Lower lobe of right lung (tissue), 2 donors: Measurements from ENCODE around the gene ASTN2. TPM values are rescaled to one million over a fixed set of nuclear protein-coding genes. Genes with fewer than 3 reads are reported as not detected.

ENCODE experiments used
- ATAC-seq, 2 donors: fragments of 200-7000 bp; cut with Tn5 transposase; one replicate each; pipeline ENCODE4 v1.9.1; 2020 to 2022; ENCODE audit warnings: mild to moderate bottlenecking in 2 of 2, moderate library complexity in 2 of 2
- DNase-seq: peaks from one replicate; pipeline ENCODE4 v3.0.0-alpha.2; 2020
- H3K27ac ChIP-seq: fragments of 200-600 bp; one replicate; pipeline ENCODE4 v1.8.0; 2022
- H3K27me3 ChIP-seq: fragments of 200-600 bp; one replicate; pipeline ENCODE4 v1.8.0; 2022; ENCODE audit warnings: low read depth
- H3K36me3 ChIP-seq: fragments of 200-600 bp; one replicate; pipeline ENCODE4 v1.8.0; 2022; ENCODE audit warnings: mild to moderate bottlenecking
- H3K4me1 ChIP-seq: fragments of 200-600 bp; one replicate; pipeline ENCODE4 v1.8.0; 2022
- H3K4me3 ChIP-seq: fragments of 200-600 bp; one replicate; pipeline ENCODE4 v1.8.0; 2022; ENCODE audit warnings: mild to moderate bottlenecking
- H3K9me3 ChIP-seq: fragments of 200-600 bp; one replicate; pipeline ENCODE4 v1.8.0; 2022
- intact Hi-C: fragments of 100-400 bp; cut with DNase I; formaldehyde crosslinking; loops from one replicate; pipeline ENCODE4 v1.11.0; 2022
- total RNA-seq: library from RNA; stranded (reverse); fragmentation: NEBNext Ultra II Directional; extraction: Animal tissue kit (Norgen Biotek cat#: 25700); gene quantifications from one replicate; pipeline ENCODE4 v1.2.1, GENCODE V29; 2021
- TF ChIP-seq, protein P1 (sequence below): fragments of 200-600 bp; IDR thresholded peaks from one replicate; pipeline ENCODE4 v1.8.0; 2022; ENCODE audit warnings: antibody characterized with exemption, mild to moderate bottlenecking
- donor health status: DM: no; HTN: yes; CAD: no; lungs with severe emphysema.

ASTN2 gene
- total RNA-seq, 1 donor from 2014 or later = 4.3 TPM

DNA sequence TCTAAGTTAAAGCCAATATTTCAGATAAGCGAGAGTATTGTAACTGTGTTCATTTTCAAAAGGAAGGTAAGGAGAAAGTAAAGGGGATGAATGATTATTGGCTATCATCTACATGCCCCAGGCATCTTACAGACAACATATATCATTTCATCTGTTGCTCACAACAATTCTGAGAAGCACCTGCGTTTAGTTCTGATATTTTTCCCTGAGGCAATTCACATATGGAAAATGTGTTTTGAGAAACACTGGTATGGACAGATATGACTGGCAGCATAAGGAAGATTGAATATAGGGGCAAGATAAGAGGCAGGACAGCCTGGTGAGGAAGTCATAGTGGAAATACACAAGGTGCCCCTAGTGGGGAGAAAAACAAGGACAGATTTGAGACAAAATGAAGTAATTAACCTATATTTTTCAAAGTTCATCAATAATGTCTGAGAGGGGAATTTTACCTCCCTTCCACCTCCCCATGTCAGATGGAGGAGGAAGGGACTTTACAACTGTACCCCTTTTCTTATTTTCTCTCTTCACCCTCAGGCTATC is 815.4 kb downstream of the ASTN2 start:
- no peaks in the 10 kb centered on the region for H3K27me3 ChIP-seq
- H3K27ac ChIP-seq = no peak overlapping the region
- no peaks in the 10 kb centered on the region for H3K4me1 ChIP-seq
- no peaks in the 10 kb centered on the region for H3K9me3 ChIP-seq
- no peak overlapping the region for H3K4me3 ChIP-seq
- TF ChIP-seq, protein P1, sequence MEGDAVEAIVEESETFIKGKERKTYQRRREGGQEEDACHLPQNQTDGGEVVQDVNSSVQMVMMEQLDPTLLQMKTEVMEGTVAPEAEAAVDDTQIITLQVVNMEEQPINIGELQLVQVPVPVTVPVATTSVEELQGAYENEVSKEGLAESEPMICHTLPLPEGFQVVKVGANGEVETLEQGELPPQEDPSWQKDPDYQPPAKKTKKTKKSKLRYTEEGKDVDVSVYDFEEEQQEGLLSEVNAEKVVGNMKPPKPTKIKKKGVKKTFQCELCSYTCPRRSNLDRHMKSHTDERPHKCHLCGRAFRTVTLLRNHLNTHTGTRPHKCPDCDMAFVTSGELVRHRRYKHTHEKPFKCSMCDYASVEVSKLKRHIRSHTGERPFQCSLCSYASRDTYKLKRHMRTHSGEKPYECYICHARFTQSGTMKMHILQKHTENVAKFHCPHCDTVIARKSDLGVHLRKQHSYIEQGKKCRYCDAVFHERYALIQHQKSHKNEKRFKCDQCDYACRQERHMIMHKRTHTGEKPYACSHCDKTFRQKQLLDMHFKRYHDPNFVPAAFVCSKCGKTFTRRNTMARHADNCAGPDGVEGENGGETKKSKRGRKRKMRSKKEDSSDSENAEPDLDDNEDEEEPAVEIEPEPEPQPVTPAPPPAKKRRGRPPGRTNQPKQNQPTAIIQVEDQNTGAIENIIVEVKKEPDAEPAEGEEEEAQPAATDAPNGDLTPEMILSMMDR = no peak
- ATAC-seq = no peak
- intact Hi-C loops = no loop called here
- no peaks in the 10 kb centered on the region for H3K36me3 ChIP-seq
- no peak for DNase-seq

DNA sequence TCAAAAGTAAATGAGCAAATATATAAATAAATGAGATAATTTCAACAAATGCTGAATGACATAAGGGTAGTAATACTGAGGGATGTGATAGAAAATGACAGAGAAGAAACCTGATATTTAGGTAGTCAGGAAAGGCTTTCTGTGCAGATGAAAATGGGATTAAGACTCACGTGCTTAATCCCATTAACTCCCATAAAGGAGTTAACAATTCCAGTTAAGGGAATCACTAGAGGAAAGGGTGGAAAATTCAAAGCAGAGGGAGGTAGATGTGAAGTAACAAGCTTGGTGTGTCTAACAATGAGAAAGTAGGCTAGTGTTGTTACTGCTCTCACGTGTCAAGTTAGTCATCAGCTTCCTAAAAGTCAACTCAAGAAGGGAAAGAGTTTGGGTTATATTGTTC is 818.2 kb downstream of the ASTN2 start:
- intact Hi-C loops = no loop called here

DNA sequence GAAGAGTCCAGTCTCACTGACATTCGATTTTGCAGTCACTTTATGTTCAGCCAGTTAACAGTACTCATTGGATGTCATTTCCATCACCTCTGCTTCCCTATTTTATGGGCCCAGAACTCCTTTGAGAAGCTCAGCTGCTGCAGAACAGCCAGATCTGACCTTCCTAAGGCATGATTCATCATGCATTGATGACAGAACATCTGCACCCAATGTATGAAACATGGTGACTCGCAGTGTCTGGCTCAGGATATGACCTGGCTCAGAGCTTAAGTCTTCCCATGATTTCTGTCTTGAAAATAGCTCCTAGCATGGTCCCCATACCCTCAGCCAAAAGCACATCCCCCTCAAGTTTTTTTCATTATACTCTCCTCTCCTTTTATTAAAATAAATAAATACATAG is 820.3 kb downstream of the ASTN2 start:
- H3K4me1 ChIP-seq = no peaks in the 10 kb centered on the region
- H3K4me3 ChIP-seq = no peak overlapping the region
- H3K36me3 ChIP-seq = no peaks in the 10 kb centered on the region
- H3K27ac ChIP-seq = no peak overlapping the region
- TF ChIP-seq, protein P1 = no peak
- H3K9me3 ChIP-seq = peaks cover under 1% of the 10 kb centered on the region
- no peak for ATAC-seq
- no peak for DNase-seq
- no peaks in the 10 kb centered on the region for H3K27me3 ChIP-seq
- intact Hi-C loops = no loop called here

More for the DNA sequence above, 818.2 kb downstream of the ASTN2 start:
- no peak for ATAC-seq
- TF ChIP-seq, protein P1 = no peak
- no peak for DNase-seq
- H3K36me3 ChIP-seq = no peaks in the 10 kb centered on the region
- H3K27ac ChIP-seq = no peak overlapping the region
- no peak overlapping the region for H3K4me3 ChIP-seq
- no peaks in the 10 kb centered on the region for H3K27me3 ChIP-seq
- H3K9me3 ChIP-seq = no peaks in the 10 kb centered on the region
- H3K4me1 ChIP-seq = no peaks in the 10 kb centered on the region

DNA sequence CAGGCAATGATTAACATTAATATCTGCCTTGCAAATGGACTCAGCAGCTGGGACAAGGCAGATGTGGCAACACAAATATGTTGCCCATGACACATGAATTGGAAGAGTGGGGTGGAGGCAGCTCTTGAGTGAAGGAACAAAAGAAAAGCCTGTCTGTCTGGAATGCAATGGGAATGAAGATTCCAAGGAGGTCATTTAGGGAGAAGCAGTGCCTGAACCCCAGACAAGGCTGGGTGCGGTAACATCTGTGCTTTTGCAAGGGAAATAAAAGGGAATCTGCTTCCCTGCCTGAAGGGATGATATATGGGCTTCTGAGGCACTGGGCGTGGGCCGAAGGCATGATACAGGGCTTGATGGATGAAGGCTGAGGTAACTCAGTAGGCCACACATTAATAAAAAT is 821.9 kb downstream of the ASTN2 start:
- Histone ChIP-seq H3K4me3 (no peak overlapping the region), H3K4me1 (no peaks in the 10 kb centered on the region), H3K36me3 (no peaks in the 10 kb centered on the region), H3K27me3 (no peaks in the 10 kb centered on the region), H3K27ac (no peak overlapping the region), H3K9me3 (peaks cover 10% of the 10 kb centered on the region)
- no peak for ATAC-seq
- intact Hi-C loops = no loop called here
- TF ChIP-seq, protein P1 = no peak
- no peak for DNase-seq

DNA sequence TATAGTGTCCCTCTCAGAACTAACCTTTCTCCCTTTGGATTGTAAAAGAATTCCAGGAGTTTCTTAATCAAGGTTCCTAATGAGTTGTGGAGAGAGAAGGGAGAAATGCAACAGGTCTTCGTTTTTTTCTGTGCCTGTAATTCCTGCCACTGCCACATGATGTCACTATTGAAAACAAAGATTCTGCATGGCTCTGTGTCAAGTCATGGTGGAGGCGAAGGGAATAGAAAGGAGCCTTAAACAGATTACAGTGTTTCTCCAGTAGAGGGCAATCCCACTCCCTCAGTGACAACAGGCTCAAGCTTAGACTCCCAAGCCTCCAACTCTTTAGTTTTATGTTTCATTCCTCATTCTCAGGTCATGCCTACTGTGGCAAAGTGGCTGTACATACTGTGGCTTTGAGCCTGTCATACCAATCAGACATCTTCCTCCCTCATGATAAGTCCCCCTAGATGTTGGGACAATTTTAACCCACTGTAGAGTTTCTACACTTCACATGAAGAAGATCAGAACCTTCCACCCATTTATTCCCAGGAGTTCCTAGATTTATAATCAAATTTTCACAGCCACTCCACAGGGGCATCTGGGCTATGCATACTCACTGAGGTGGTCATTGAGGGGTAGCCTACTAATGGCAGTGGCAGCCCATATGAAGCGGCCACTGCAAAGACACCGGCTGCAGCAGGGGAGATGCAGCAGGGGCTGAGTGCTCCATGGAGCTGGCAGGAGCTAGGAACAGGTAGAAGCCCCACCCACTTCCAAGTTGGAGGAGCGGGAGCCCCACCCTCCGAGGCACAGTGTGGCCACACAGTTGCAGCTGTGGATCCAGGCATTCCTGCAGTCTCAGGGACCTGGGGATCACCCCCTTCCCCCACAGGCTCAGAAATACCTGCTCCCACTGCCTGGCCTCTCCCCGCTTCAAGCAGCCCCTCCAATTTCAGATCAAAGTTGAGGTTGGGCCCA is 825.2 kb downstream of the ASTN2 start:
- DNase-seq = no peak
- H3K4me1 ChIP-seq = no peaks in the 10 kb centered on the region

More for the DNA sequence above, 825.2 kb downstream of the ASTN2 start:
- peaks cover 10% of the 10 kb centered on the region for H3K9me3 ChIP-seq
- H3K27ac ChIP-seq = no peak overlapping the region
- peak in 1 of 2 donors; percentile 51 for ATAC-seq
- no peaks in the 10 kb centered on the region for H3K36me3 ChIP-seq
- no peaks in the 10 kb centered on the region for H3K27me3 ChIP-seq
- intact Hi-C loops = no loop called here
- TF ChIP-seq, protein P1 = peak; percentile 23
- H3K4me3 ChIP-seq = no peak overlapping the region
